IPS-NIHi7 (cell line): ENCODE measurements around the gene PLCB3.

ENCODE experiments used
- DNase-seq: peaks from one replicate; pipeline ENCODE4 v3.0.0; 2012; ENCODE audit warnings: mixed read lengths; ENCODE audit errors: extremely low spot score

The PLCB3 gene

GRCh38 chr11:64249563-64250414, 1.5 kb upstream of the PLCB3 start:
- DNase-seq = no peak

GRCh38 chr11:64250415-64251015, 815 bp upstream of the PLCB3 start:
- no peak for DNase-seq

- DNase-seq = no peak
Measured at GRCh38 chr11:64251753-64252002, 348 bp downstream of the PLCB3 start.

DNA sequence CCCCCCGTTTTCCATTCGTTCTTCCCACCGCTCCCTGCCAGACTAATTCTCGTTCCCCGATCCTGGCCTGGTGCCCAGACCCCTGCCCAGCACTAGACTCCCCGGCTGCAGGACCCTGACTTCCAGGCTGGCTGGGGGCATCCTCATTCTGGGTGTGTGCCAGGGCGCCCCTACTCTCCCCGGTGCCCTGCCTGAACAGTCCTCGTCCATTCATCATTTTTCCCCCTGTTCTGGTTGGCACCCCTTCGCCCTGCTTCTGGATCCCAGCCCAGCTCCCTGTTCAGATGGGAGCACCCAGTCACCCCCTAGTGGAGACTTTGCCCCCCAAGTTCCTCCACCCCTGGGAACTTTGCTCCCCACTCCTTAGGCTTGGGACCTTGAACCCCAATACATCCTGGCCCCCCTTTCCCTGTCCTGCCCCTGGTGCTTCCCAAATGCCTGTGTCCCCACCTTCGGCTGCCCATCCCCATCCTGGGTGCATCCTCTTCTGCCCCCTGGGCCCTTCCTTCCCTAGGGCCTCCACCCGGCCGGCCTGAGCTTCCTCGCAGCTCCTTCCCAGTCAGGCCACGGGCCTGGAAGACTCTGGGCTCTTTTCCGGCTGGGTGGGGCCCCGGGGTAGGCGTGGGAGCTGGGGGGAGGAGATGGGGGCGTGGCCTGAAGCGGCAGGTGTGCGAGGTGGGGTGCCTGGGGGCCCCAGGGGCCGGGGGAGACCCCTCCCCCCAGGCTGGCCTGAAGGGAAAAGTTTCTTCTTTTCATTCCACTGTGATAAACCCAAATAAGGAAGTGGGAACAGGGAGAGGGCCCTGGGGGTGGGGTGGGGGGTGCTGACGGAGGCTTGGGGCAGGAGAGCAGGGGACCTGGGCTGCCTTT, 908 bp downstream of the PLCB3 start:
- DNase-seq = no peak

DNA sequence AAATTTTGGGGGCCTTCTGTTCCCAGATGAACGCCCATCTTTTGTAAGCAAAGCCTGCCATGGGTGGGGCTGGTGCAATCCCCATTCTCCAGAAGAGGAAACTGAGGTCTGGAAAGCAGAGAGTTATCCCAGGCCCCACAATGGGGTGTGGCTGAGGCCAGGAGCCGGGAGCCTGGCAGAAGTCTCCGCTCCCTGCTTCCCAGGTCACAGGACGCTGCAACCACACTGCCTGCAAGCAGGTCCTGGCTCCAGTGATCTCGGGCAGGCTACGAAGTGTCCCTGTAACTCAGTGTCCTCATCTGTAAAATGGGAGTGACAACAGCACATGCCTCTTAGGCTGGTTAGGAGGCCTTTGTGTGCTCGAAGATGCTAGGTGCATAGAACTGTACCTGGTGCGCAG, 1.7 kb downstream of the PLCB3 start:
- no peak for DNase-seq

GRCh38 chr11:64253481-64253880, 2.2 kb downstream of the PLCB3 start:
- DNase-seq = no peak

DNA sequence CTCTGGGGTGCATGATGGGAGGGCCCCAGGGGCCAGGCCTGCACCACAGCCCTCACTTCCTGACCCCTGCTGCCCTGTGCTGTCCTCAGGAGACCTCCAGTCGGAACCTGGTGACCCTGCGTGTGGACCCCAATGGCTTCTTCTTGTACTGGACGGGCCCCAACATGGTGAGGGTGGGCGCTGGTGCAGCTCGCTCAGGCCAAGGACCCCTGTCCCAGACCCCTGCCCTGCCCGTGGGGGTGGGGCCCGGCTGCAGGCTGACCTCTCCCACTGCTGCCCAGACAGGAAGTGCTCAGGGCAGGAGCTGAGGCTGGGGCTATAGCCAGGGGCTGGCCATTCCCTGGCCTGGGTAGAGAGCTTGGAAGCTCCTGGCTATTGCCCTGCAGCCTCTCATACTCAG, 3.0 kb downstream of the PLCB3 start:
- DNase-seq = no peak

DNA sequence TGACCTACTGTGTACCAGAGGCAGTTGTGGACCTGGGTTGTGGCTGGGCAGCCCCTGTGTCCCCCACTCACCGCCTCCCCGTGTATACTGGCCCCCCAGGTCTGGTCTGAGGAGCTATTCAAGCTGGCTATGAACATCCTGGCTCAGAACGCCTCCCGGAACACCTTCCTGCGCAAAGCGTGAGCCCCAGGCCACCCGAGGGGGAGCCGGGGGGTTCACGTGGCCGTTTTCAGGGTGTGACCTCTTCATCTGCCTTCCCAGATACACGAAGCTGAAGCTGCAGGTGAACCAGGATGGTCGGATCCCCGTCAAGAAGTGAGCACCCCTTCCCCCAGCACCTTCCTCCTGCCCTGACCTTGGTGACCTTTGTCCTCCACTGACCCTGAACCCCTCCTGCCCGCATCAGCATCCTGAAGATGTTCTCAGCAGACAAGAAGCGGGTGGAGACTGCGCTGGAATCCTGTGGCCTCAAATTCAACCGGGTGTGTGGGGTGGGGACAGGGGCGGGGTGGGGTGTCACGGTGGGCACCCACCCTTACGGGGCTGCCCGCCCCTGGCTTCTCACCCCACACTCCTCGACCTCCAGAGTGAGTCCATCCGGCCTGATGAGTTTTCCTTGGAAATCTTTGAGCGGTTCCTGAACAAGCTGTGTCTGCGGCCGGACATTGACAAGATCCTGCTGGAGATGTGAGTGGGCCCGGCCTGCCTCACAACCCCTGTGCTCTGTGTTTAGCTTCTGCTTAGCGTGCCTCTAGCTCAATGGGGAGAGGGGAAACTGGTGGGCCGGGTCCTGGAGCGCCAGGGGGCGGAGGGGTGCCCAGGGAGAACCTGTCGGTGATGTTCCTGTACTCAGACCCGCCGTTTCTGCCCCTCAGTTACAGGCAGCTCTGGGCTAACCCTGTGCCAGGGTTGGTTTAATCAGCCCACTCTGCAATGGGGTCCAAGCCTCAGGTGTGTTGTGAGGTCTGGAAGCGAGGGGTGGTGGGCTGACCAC, 4.1 kb downstream of the PLCB3 start:
- DNase-seq = no peak

- DNase-seq = no peak
Measured at GRCh38 chr11:64256300-64256699, 5.0 kb downstream of the PLCB3 start.

- DNase-seq = no peak
Measured at GRCh38 chr11:64258356-64258755, 7.0 kb downstream of the PLCB3 start.

GRCh38 chr11:64258946-64259532, 7.7 kb downstream of the PLCB3 start:
- no peak for DNase-seq

- DNase-seq = no peak
Measured at GRCh38 chr11:64259533-64260067, 8.3 kb downstream of the PLCB3 start.

DNA sequence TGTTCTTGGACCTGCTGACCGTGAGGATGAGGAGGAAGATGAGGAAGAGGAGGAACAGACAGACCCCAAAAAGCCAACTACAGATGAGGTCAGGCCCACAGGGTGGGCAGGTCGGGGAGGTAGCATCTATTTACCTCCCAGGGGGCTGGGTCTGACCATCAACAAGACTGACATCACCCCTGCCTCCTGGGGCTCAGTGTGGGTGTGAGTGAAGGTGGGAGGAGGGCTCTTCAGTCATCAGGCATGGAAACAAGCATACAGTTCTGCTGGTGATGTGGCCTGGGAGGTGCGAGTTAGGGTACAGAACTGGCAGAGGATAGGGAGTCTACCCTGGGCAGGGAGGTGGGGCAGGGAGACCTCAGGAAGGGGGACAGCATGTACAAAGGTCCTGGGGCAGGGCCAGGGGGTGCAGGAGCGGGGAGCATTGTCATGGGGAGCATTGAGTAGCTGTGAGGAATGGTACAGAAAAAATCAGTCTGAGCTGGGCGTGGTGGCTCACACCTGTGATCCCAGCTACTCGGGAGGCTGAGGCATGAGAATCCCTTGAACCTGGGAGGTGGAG, 8.9 kb downstream of the PLCB3 start:
- DNase-seq = no peak

GRCh38 chr11:64261556-64262080, 10.3 kb downstream of the PLCB3 start:
- DNase-seq = no peak

GRCh38 chr11:64262271-64263002, 11.1 kb downstream of the PLCB3 start:
- DNase-seq = no peak

GRCh38 chr11:64263021-64263946, 12.0 kb downstream of the PLCB3 start:
- no peak for DNase-seq

DNA sequence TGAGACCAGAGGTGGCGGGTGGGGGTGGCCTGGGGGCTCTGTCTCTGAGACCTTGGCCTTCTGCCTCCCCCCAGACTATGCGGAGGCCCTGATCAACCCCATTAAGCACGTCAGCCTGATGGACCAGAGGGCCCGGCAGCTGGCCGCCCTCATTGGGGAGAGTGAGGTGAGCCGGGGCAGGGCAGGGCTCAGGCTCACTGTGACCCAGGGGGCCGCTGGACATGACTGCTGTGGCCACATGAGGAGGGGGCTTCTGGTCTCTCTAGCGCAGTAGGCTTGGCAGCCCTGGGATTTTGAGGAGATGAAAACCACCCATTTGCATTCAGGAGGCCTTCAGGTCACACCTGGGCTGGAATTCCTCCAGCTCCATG, 12.6 kb downstream of the PLCB3 start:
- DNase-seq = no peak

GRCh38 chr11:64264371-64264852, 13.1 kb downstream of the PLCB3 start:
- no peak for DNase-seq
